GM12891 (cell line): Measurements from ENCODE around the gene FBXW2.

Experiments
- POLR2A ChIP-seq: IDR thresholded peaks from 2 replicates; pipeline ENCODE4 v1.6.1; 2011; ENCODE audit warnings: low read depth, low read length, control low read depth
- POLR2AphosphoS5 ChIP-seq: IDR thresholded peaks from 2 replicates; pipeline ENCODE4 v1.6.1; 2011; ENCODE audit warnings: low read depth, low read length, control low read depth
- TAF1 ChIP-seq: IDR thresholded peaks from 2 replicates; pipeline ENCODE4 v1.6.1; 2011; ENCODE audit warnings: low read depth, low read length, control low read depth

DNA sequence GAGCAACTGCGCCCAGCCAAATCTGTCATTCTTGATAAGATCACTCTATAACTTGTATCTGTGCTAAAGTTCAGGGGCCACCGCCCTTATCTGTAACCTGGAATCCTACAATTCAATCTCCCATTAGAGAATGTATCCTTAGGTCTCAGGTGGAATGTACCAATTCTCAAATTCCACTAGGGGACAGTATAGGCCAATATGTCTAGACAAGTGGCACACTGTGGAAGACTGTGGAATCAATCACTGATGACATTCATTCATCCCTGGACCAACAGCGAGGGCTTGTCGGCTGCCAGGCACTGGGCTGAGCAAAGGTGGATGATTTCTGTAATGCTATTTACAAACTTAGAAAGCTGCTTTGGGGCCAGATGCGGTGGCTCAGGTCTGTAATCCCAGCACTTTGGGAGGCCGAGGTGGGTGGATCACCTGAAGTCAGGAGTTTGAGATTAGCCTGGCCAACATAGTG lies 50.2 kb downstream of the FBXW2 start:
- TF ChIP-seq POLR2AphosphoS5 = no peak
- no peak for TF ChIP-seq POLR2A
- TF ChIP-seq TAF1 = no peak
